ENCODE results near the gene ETFB.

ETFB gene

GRCh38 chr19:51372649-51373504 is 6.7 kb upstream of the ETFB start, which contains the start of gene NKG7:
Gene NKG7 (minus strand): TSS chr19:51372654. CDS start chr19:51372535, 119 bp downstream.
- DNase-seq, result peak; percentile 92

DNA sequence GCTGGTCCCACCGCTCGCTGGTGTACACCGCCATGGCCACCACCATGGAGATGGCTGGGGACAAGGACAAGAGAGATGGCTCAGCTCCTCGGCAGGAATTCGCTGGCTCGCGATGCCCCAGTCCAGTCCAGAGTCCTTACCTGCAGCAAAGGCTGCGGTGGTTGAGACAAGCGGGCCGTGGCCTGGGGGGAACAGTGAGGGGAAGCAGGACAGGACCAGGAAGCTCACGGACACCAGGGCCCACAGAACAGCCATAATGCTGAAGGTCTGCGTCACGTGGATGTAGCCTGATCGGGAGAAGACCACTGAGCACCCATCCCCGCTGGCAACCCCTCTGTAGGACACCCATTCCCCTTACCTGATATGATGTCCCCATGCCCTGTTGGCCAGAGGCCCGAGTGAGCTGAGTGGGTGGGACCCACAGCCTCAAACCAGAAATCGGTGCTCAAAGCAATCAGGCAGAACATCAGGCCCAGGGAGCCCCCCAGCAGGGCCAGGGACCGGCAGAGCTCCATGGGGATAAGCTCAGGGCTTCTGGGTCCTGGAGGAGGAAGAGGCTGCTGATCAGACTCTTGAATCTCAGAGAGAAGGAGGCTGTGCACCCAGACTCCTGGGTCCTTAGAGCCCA is 5.9 kb upstream of the ETFB start:
- no peak for DNase-seq

DNA sequence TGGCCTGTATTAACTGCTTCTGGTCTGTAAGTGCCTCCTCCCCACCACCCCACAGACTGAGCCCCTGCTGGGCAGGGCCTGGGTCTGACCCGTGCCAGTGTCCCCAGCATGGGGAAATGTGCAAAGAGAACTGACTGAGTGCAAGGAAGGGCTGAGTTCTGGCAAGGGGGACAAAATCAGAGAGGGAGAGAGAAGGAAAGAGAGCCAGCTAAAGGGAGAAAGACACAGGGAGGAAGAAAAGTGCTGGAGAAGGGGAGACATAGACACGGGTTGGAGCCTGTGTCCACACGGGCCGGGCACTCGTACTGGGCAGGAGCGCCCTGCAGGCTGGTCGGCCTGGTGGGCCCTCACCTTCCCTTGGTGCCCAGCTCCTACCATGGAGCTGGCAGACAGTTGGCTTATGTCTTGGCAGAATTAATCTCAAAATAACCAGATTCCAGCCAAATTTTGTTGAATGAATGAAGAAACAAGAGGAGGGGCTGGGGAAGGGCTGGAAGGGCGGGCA is 5.0 kb upstream of the ETFB start:
- DNase-seq, result no peak

DNA sequence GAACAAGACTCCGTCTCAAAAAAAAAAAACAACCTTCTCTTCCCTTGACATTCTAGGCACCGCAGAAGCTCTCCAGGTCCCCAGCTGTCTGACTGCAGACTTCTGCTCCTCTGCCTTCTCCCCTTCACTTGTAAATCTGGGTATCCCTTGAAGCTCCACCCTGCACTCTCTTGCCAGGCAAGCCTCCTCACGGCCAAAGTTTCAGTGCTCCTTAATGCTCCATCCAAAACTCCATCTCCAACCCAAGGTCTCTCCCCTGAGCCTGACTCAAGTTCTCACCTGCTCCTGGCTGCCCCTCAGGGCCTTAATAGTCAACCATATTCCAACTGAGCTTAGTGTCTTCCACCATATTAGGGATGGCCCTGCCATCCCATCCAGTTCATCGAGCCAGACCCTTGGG is 4.0 kb upstream of the ETFB start:
- no peak for DNase-seq

- peak; percentile 41 for DNase-seq
Measured at GRCh38 chr19:51368366-51369282, 2.4 kb upstream of the ETFB start, which contains the start of gene CLDND2. Gene CLDND2 (minus strand): TSS chr19:51369003. CDS start chr19:51368577, 426 bp downstream.

GRCh38 chr19:51367565-51368365 is 1.6 kb upstream of the ETFB start:
- DNase-seq, result peak; percentile 97

GRCh38 chr19:51367255-51367564 is 1.0 kb upstream of the ETFB start:
- no peak for DNase-seq

- peak; percentile 95 for DNase-seq
Measured at GRCh38 chr19:51366389-51367254, 434 bp upstream of the ETFB start.

DNA sequence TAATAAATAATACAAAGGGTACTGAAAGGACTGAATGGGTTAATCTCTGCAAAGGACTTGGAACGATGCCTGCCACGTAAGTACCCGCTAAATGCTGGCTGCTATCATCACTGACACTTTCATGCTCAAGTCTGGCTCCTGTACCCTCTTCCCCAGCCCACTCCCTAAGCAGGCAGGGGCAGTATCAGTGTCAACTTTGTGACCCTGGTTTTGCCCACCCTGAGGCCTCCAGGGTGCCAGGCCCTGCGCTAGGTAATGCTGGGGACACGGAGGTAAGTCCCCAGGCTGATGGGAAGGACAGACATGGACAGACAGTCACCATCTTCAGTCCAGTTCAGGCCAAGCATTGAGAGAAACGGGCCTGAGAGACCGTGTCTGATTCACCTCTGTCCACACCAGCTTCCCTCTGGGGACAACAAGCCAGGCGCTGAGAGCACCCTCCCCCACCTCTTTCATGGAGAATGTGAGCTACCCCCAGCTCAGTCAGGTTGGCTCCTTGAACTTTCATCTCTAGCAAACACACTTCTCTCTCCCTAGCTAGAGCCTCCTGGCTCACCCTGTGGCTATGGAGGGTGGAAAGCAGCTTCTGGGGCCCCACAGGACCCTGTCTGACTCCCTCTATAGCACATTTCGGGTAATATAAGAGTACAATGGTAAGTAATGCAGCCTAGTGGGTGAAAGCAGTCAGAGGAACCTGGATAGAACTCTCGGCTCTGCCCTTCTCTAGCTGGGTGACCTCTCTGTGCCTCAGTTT is 800 bp downstream of the ETFB start:
- DNase-seq, result no peak

DNA sequence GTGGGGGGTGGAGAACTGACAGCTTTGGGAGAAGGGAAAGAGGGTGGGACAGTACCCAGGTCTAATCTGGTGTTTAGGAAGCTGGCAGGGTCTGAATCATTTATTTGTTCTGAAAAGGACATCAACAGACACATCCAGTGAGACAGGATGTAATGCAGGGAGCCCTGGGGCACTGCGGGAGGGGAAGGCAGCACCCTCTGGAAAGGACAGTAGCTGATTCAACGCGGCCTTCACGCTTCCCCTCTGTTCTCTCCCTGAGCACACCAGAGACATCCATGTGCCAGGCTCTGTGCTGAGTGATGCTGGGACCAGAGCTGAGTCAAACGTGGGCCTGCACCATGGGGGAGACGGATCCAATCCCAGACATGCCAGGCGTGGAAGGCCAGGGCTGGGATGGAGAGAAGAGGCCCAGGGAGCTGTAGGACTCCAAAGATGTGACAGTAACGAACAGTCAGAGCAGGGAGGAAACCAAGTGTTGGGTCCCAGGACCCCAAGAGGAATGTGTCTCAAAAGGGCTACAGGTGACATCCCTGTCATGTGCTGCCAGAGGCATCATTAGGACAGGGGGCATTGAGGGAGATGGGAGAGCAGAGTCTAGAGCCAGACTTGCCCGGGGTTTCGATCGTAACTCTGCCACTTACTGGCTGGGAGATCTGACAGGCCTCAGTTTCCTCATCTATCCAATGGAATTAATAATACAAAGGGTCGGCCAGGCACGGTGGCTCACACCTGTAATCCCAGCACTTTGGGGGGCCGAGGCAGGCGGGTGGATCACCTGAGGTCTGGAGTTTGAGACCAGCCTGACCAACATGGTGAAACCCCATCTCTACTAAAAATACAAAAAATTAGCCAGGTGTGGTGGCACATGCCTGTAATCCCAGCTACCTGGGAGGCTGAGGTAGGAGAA is 1.7 kb downstream of the ETFB start:
- no peak for DNase-seq

GRCh38 chr19:51361239-51361638 is 4.9 kb downstream of the ETFB start:
- no peak for DNase-seq

- no peak for DNase-seq
Measured at GRCh38 chr19:51359294-51359693, 6.9 kb downstream of the ETFB start.

- no peak for DNase-seq
Measured at GRCh38 chr19:51357952-51358351, 8.2 kb downstream of the ETFB start.

GRCh38 chr19:51356159-51356801 is 9.9 kb downstream of the ETFB start:
- DNase-seq, result no peak

- no peak for DNase-seq
Measured at GRCh38 chr19:51354742-51355148, 11.4 kb downstream of the ETFB start.

DNA sequence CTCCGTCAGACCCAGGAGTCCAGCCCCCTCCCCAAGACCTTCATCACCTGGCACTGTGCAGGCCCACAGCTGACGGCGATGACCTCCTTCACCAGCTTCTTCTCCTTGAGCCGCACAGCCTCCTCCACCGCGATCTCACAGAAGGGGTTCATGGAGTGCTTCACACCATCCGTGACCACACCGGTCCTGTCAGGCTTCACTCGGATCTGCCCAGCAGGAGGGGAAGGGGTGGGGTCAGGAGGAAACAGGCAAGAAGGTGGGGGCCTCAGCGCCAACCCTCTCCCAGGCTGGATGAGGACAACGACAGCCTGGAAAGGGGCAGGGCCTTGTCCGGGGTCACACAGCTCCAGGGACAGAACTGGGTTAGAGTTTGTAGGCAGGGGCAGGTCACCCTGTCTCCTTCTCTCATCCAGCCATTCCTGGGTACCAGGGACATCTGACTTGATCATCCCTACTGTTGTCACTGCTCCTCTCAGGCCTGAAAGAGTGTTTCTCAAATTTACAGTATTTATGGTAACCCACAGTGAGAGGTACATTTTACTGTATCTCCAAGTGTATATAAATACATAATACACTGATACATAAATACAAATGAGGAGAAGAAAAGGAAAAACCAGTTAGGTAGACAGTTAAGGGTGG is 12.0 kb downstream of the ETFB start:
- no peak for DNase-seq

DNA sequence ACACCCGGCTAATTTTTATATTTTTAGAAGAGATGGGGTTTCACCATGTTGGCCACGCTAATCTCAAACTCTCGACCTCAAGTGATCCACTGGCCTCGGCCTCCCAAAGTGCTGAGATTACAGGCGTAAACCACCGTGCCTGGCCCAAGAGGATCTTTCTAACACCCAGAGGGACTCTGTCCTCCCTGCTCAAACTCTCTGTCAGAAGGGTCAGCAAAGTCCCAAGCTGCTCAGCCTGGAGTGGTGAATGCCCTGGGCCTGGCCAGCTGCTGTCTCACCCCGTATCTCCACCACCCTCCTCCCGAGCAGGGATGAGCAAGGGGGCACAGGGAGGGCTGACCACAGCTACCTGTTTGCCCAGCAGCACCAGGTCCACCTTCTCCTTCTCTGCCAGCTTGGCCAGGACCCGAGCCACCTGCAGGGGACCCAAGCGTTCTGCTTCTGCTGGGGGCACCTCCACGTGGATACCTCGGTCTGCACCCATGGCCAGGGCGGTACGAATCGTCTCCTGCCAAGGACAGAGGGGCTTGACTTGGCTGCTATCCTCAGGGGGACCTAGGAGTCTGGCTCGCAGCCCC is 13.3 kb downstream of the ETFB start:
- no peak for DNase-seq
